ENCODE results near the gene GGT1. TPM values are rescaled to one million over a fixed set of nuclear protein-coding genes. Genes with fewer than 3 reads are reported as not detected.
A peak's percentile ranks its signal among the peaks of the same experiment; 100 is the strongest.
"Not testable (repeated sequence)": the region's sequence is repeated elsewhere in the genome, so short reads cannot be mapped to it uniquely, and the experiment has no call there.

GGT1 gene
- total RNA-seq, 1 experiment from 2014 or later = 14.0 TPM

DNA sequence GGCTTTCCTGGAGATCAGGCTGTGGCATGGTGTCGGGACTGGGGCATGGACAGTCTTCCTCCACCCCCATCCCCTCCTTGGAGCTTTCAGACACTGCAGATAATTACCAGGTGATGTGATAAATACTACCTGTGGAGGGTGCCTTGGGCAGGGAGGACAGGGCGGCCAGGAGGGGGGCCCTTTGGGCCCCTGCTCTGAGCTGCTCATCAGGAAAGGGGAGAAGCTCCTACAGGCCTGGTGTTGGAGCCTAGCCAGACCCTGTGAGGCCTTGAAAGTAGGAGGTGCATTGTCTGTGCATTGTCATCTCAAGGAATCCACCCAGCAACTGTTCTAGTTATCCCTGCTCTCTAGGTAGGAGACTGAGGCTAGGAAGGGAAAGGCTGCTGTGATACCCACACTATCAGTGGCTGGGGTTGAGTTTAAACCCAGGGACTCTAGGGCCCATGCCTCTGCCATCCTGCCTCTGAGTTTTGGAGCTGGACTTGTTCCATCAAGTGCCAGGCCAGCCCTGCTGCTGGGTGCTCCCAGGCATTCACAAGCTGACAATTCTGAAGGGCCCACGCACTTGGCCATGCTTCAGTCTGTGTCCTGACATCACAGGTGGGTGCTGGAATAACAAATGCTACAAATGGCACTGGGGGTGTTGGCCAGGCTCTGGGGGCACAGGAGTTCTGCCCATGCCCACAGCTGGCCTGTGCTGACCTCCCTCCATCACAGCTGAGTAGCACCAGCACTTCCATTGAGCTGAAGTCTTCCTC is 2.9 kb upstream of the GGT1 start:
- H3K79me2 ChIP-seq (ENCODE audit: insufficient read depth, low read length); H3K9me2 ChIP-seq (ENCODE audit: insufficient read depth); POLR2A ChIA-PET; H3K27ac ChIP-seq (ENCODE audit: low read depth, low read length); H3K36me3 ChIP-seq (ENCODE audit: control insufficient read depth in 1 of 2, insufficient read depth in 2 of 2, low read length in 2 of 2); H2AFZ ChIP-seq (ENCODE audit: low read depth, low read length, poor library complexity, severe bottlenecking); H3K9me3 ChIP-seq (ENCODE audit: control insufficient read depth in 1 of 2, insufficient read depth in 1 of 2, low read depth in 1 of 2, low read length in 2 of 2); BruUV-seq (replicated peaks); H3K4me2 ChIP-seq (ENCODE audit: low read length); DNase-seq (ENCODE audit: low read depth, low spot score); ATAC-seq; H3K9ac ChIP-seq (ENCODE audit: low read length); H3K4me3 ChIP-seq (replicated peaks in 1 of 2; ENCODE audit: low read depth in 1 of 2, low read length in 2 of 2); CTCF ChIA-PET; RAD21 ChIA-PET (ENCODE audit: low non-redundant PET in 1 of 2, low total read pairs in 2 of 2, uncharacterized antibody in 2 of 2, unreplicated experiment in 2 of 2); intact Hi-C loops (cut with micrococcal nuclease); H4K20me1 ChIP-seq (ENCODE audit: insufficient read depth); H3K27me3 ChIP-seq (ENCODE audit: insufficient read depth, low read length): not testable (repeated sequence)
- H3K4me1 ChIP-seq (ENCODE audit: control insufficient read depth in 1 of 2, insufficient read depth in 2 of 2, low read length in 2 of 2) = peaks cover 28 to 40% of the 10 kb centered on the region in 2 experiments

DNA sequence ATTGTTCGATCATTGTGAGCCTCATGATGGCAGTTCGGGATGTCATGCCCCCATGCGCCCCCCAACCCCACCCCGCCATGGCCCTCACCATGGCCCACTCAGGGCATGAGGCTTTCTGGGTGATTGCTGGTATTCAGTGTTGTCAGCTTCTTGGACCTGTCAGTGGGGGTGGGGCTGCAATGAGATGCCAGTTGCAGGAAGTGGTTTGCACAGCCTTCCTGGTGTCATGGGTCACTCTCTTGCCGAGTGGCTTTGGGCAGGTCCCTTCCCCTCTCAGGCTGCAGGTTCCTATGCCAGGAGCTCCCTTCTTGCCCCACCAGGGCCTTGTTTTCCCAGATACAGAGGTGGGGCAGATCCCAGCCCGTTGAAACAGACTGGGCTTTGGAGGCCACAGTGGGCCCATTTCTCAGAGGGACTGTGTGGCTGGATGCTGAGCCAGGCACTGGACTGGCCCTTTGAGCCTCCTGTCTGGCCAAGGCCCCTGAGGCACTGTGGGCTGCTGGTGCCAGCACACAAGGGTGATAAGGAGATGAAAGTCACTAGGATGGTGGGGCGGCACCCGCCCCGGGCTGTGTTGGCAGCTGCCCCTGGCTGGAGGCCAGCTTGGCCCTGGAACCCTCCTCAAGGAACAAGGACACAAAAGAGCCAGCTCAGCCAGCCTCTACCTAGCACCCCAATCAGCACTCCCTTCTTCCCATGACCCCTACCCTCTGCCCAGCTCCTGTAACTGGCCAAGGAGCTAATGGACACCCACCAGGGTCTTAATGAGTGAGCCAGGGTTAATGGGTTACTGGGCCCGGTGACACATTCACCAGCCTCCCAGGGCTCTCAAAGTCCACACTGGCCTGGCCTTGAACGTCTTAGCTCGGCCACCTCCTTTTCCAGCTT is 1.5 kb upstream of the GGT1 start:
- Histone ChIP-seq H2AFZ (ENCODE audit: low read depth, low read length, poor library complexity, severe bottlenecking) (no peak overlapping the region), H3K79me2 (ENCODE audit: insufficient read depth, low read length) (no peaks in the 10 kb centered on the region), H3K4me1 (ENCODE audit: control insufficient read depth in 1 of 2, insufficient read depth in 2 of 2, low read length in 2 of 2) (peaks cover 28 to 40% of the 10 kb centered on the region in 2 experiments), H4K20me1 (ENCODE audit: insufficient read depth) (no peaks in the 10 kb centered on the region), H3K9me3 (ENCODE audit: control insufficient read depth in 1 of 2, insufficient read depth in 1 of 2, low read depth in 1 of 2, low read length in 2 of 2) (no peaks in the 10 kb centered on the region), H3K36me3 (ENCODE audit: control insufficient read depth in 1 of 2, insufficient read depth in 2 of 2, low read length in 2 of 2) (no peaks in the 10 kb centered on the region), H3K4me3 (replicated peaks in 1 of 2; ENCODE audit: low read depth in 1 of 2, low read length in 2 of 2) (no peak overlapping the region), H3K27ac (ENCODE audit: low read depth, low read length) (no peak overlapping the region; the same call in 1 of the 2 replicates), H3K9ac (ENCODE audit: low read length) (0 out of 2 replicates have a peak overlapping the region, but pooled peaks have one; percentile 14), H3K27me3 (ENCODE audit: insufficient read depth, low read length) (no peaks in the 10 kb centered on the region), H3K4me2 (ENCODE audit: low read length) (peak overlapping the region; percentile 61), H3K9me2 (ENCODE audit: insufficient read depth) (no peaks in the 10 kb centered on the region)
- POLR2A ChIA-PET = no interaction called here
- peak; percentile 37; the same call in 1 of the 2 replicates for ATAC-seq
- RAD21 ChIA-PET (ENCODE audit: low non-redundant PET in 1 of 2, low total read pairs in 2 of 2, uncharacterized antibody in 2 of 2, unreplicated experiment in 2 of 2) = no interaction called here
- DNase-seq (ENCODE audit: low read depth, low spot score) = no peak
- CTCF ChIA-PET = no interaction called here
- no peak for TF ChIP-seq ZFX (IDR thresholded peaks at IDR 0.05)
- TF ChIP-seq, protein P1, sequence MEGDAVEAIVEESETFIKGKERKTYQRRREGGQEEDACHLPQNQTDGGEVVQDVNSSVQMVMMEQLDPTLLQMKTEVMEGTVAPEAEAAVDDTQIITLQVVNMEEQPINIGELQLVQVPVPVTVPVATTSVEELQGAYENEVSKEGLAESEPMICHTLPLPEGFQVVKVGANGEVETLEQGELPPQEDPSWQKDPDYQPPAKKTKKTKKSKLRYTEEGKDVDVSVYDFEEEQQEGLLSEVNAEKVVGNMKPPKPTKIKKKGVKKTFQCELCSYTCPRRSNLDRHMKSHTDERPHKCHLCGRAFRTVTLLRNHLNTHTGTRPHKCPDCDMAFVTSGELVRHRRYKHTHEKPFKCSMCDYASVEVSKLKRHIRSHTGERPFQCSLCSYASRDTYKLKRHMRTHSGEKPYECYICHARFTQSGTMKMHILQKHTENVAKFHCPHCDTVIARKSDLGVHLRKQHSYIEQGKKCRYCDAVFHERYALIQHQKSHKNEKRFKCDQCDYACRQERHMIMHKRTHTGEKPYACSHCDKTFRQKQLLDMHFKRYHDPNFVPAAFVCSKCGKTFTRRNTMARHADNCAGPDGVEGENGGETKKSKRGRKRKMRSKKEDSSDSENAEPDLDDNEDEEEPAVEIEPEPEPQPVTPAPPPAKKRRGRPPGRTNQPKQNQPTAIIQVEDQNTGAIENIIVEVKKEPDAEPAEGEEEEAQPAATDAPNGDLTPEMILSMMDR (IDR thresholded peaks at IDR 0.05 in 2 of 3, conservative IDR thresholded peaks at IDR 0.05 in 1 of 3; ENCODE audit: borderline replicate concordance in 1 of 3, insufficient read depth in 1 of 3, low read depth in 2 of 3, low read length in 2 of 3) = no peak
- peak; percentile 87 for TF ChIP-seq TCF7L2 (IDR thresholded peaks at IDR 0.05; ENCODE audit: borderline replicate concordance, extremely low read depth, insufficient read depth, insufficient read length)
- TF ChIP-seq ZNF274 (IDR thresholded peaks at IDR 0.05; ENCODE audit: low read depth, low read length) = no peak
- no peak for TF ChIP-seq SRF (IDR thresholded peaks at IDR 0.05; ENCODE audit: low read depth)
- no peak for TF ChIP-seq EGR1 (IDR thresholded peaks at IDR 0.05; ENCODE audit: low read depth)
- intact Hi-C loops (cut with micrococcal nuclease) = no loop called here
- no TSS peak for BruUV-seq (replicated peaks)

- H3K36me3 ChIP-seq (ENCODE audit: control insufficient read depth in 1 of 2, insufficient read depth in 2 of 2, low read length in 2 of 2); H3K9me2 ChIP-seq (ENCODE audit: insufficient read depth); RAD21 ChIA-PET (ENCODE audit: low non-redundant PET in 1 of 2, low total read pairs in 2 of 2, uncharacterized antibody in 2 of 2, unreplicated experiment in 2 of 2); H3K9ac ChIP-seq (ENCODE audit: low read length); H3K79me2 ChIP-seq (ENCODE audit: insufficient read depth, low read length); H3K4me3 ChIP-seq (replicated peaks in 1 of 2; ENCODE audit: low read depth in 1 of 2, low read length in 2 of 2); DNase-seq (ENCODE audit: low read depth, low spot score); BruUV-seq (replicated peaks); CTCF ChIA-PET; H3K9me3 ChIP-seq (ENCODE audit: control insufficient read depth in 1 of 2, insufficient read depth in 1 of 2, low read depth in 1 of 2, low read length in 2 of 2); H2AFZ ChIP-seq (ENCODE audit: low read depth, low read length, poor library complexity, severe bottlenecking); H3K27me3 ChIP-seq (ENCODE audit: insufficient read depth, low read length); ATAC-seq; H3K27ac ChIP-seq (ENCODE audit: low read depth, low read length); intact Hi-C loops (cut with micrococcal nuclease); POLR2A ChIA-PET; H4K20me1 ChIP-seq (ENCODE audit: insufficient read depth): not testable (repeated sequence)
- Histone ChIP-seq H3K4me1 (ENCODE audit: control insufficient read depth in 1 of 2, insufficient read depth in 2 of 2, low read length in 2 of 2) (peaks cover 28 to 40% of the 10 kb centered on the region in 2 experiments), H3K4me2 (ENCODE audit: low read length) (peak overlapping the region; percentile 70)
Observed at GRCh38 chr22:24602105-24602749, 766 bp upstream of the GGT1 start.
